Right ventricle myocardium superior (tissue), 1 donor: ENCODE measurements around the gene LBX1. TPM values are rescaled to one million over a fixed set of nuclear protein-coding genes. Genes with fewer than 3 reads are reported as not detected.

Experiments used
- ATAC-seq: fragments of 200-7000 bp; cut with Tn5 transposase; one replicate; pipeline ENCODE4 v1.9.1; 2020; ENCODE audit warnings: mild to moderate bottlenecking; ENCODE audit not compliant: poor library complexity
- DNase-seq: peaks from one replicate; pipeline ENCODE4 v3.0.0-alpha.2; 2020
- intact Hi-C: fragments of 100-400 bp; cut with DNase I; formaldehyde crosslinking; loops from one replicate; pipeline ENCODE4 v1.11.2; 2022
- total RNA-seq: library from RNA; stranded (reverse); fragmentation: NEBNext Ultra II Directional; extraction: Animal tissue kit (Norgen Biotek cat#: 25700); gene quantifications from one replicate; pipeline ENCODE4 v1.2.1, GENCODE V29; 2021
- donor health status: DM: no; HTN: yes; CAD: no; lungs with severe emphysema.

The LBX1 gene
- total RNA-seq, 1 donor from 2014 or later = not detected

- intact Hi-C loops = no loop called here
- ATAC-seq = no peak
- DNase-seq = no peak
Measured at GRCh38 chr10:101228153-101228965, 904 bp downstream of the LBX1 start.

- intact Hi-C loops = no loop called here
- DNase-seq (peak; percentile 18), ATAC-seq (no peak)
Measured at GRCh38 chr10:101227429-101228152, 1.7 kb downstream of the LBX1 start.

- DNase-seq = peak; percentile 35
- ATAC-seq = no peak
- intact Hi-C loops = no loop called here
Measured at GRCh38 chr10:101226491-101227428, 2.5 kb downstream of the LBX1 start.

GRCh38 chr10:101225846-101226421 lies 3.3 kb downstream of the LBX1 start:
- DNase-seq (peak; percentile 16), ATAC-seq (no peak)
- intact Hi-C loops = no loop called here

GRCh38 chr10:101224910-101225823 lies 4.1 kb downstream of the LBX1 start:
- ATAC-seq = no peak
- intact Hi-C loops = no loop called here
- DNase-seq = no peak

- DNase-seq (no peak), ATAC-seq (no peak)
- intact Hi-C loops = no loop called here
Measured at GRCh38 chr10:101224060-101224909, 5.0 kb downstream of the LBX1 start.

GRCh38 chr10:101223274-101224059 lies 5.8 kb downstream of the LBX1 start:
- intact Hi-C loops = no loop called here
- no peak for DNase-seq
- ATAC-seq = no peak

GRCh38 chr10:101222683-101223273 lies 6.5 kb downstream of the LBX1 start:
- DNase-seq = no peak

GRCh38 chr10:101221963-101222531 lies 7.2 kb downstream of the LBX1 start:
- intact Hi-C loops = no loop called here
- ATAC-seq = no peak
- no peak for DNase-seq

More at GRCh38 chr10:101222683-101223273, 6.5 kb downstream of the LBX1 start:
- intact Hi-C loops = no loop called here
- no peak for ATAC-seq

GRCh38 chr10:101221549-101221948 lies 7.7 kb downstream of the LBX1 start:
- DNase-seq (no peak), ATAC-seq (no peak)
- intact Hi-C loops = no loop called here

- intact Hi-C loops = loop anchor here (5.0 kb wide), 1 partner anchor 247 kb away; no protein-coding TSS in a partner anchor
- ATAC-seq (no peak), DNase-seq (no peak)
Measured at GRCh38 chr10:101219946-101220451, 9.3 kb downstream of the LBX1 start.

GRCh38 chr10:101219139-101219945 lies 9.9 kb downstream of the LBX1 start:
- DNase-seq (no peak), ATAC-seq (no peak)
- intact Hi-C loops = loop anchor here (5.0 kb wide), 1 partner anchor 248 kb away; no protein-coding TSS in a partner anchor

GRCh38 chr10:101218351-101219138 lies 10.7 kb downstream of the LBX1 start:
- intact Hi-C loops = loop anchor here (5.0 kb wide), 1 partner anchor 249 kb away; no protein-coding TSS in a partner anchor
- DNase-seq (no peak), ATAC-seq (no peak)
